ENCODE results near the gene FBXW2.

- TF ChIP-seq POLR2A (IDR thresholded peaks at IDR 0.05) = no peak
- TF ChIP-seq CTCF (IDR thresholded peaks at IDR 0.05) = no peak
These were observed 25.0 kb downstream of the FBXW2 start for GRCh38 chr9:120768247-120768646.
